Prostate gland (tissue), 2 donors: ENCODE measurements around the gene BICDL1.

Source experiments
- POLR2A ChIP-seq: fragments of 450-650 bp; IDR thresholded peaks from one replicate; pipeline ENCODE4 v1.6.1; 2016; ENCODE audit warnings: antibody characterized with exemption, mild to moderate bottlenecking
- TF ChIP-seq, protein P1 (sequence below), 4 experiments: fragments of 200-600 bp in 2 of 4; fragments of 450-650 bp in 2 of 4; sonication (generic) in 2 of 4; IDR thresholded peaks; 1 replicate in 3 of 4; 2 replicates in 1 of 4; pipeline ENCODE4 v1.5.1; 2016 to 2019; ENCODE audit warnings: antibody characterized with exemption in 4 of 4, mild to moderate bottlenecking in 2 of 4, moderate library complexity in 2 of 4

DNA sequence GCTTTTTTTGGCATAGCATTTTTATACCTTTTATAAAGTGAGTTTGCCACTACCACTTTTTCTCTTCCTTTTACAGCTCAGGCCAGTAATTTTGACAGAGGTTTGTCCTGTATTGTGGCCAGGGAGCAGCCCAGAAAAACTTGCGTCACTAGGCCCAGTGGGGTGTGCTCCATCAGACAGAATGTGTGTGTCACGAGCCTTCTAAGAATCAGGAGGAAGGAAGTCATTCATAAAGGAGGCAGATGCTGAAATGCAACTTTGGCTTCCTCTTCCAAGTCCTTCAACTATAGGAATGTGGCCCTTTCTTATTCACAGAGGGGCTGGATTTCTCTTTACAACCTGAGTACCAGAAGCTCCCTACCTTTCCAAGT is 137.6 kb downstream of the BICDL1 start:
- no peak for TF ChIP-seq POLR2A
- TF ChIP-seq, protein P1, sequence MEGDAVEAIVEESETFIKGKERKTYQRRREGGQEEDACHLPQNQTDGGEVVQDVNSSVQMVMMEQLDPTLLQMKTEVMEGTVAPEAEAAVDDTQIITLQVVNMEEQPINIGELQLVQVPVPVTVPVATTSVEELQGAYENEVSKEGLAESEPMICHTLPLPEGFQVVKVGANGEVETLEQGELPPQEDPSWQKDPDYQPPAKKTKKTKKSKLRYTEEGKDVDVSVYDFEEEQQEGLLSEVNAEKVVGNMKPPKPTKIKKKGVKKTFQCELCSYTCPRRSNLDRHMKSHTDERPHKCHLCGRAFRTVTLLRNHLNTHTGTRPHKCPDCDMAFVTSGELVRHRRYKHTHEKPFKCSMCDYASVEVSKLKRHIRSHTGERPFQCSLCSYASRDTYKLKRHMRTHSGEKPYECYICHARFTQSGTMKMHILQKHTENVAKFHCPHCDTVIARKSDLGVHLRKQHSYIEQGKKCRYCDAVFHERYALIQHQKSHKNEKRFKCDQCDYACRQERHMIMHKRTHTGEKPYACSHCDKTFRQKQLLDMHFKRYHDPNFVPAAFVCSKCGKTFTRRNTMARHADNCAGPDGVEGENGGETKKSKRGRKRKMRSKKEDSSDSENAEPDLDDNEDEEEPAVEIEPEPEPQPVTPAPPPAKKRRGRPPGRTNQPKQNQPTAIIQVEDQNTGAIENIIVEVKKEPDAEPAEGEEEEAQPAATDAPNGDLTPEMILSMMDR (IDR thresholded peaks at IDR 0.05) = no peak
